HEK293 (cell line): ENCODE measurements around the gene PRF1.

ENCODE experiments used
- CTCF ChIA-PET: fragments of 350-600 bp; formaldehyde crosslinking; extraction: SDS; loops from one replicate; lab custom pipeline; 2021; ENCODE audit warnings: antibody characterized with exemption; lab: Yijun Ruan, JAX
- POLR2A ChIA-PET: fragments of 300-600 bp; formaldehyde crosslinking; extraction: SDS; loops from one replicate; lab custom pipeline; 2020; ENCODE audit warnings: antibody characterized with exemption, inconsistent platforms; lab: Yijun Ruan, JAX
- H3K27ac ChIP-seq: fragments of 200-500 bp; sonication (Bioruptor generic); 2 replicates; pipeline ENCODE4 v1.5.1; 2014; ENCODE audit warnings: low read depth, low read length, control low read depth, inconsistent platforms; ENCODE audit errors: extremely low read depth
- H3K36me3 ChIP-seq, 2 experiments: fragments of 200-500 bp in 1 of 2; sonication (Bioruptor generic) in 1 of 2; 1 replicate in 1 of 2; 2 replicates in 1 of 2; pipeline ENCODE4 v1.5.1; 2014 to 2017; ENCODE audit warnings: inconsistent platforms in 2 of 2, low read length in 2 of 2; ENCODE audit not compliant: control insufficient read depth in 2 of 2, insufficient read depth in 1 of 2
- H3K4me1 ChIP-seq: fragments of 200-500 bp; sonication (Bioruptor generic); 2 replicates; pipeline ENCODE4 v1.5.1; 2014; ENCODE audit warnings: mild to moderate bottlenecking, low read length, inconsistent platforms; ENCODE audit not compliant: control insufficient read depth, insufficient read depth
- H3K4me3 ChIP-seq: 2 replicates; pipeline ENCODE4 v1.5.1; 2011; ENCODE audit warnings: low read depth, mild to moderate bottlenecking, control low read depth, low read length, moderate library complexity
- H3K9me3 ChIP-seq: fragments of 200-500 bp; sonication (Bioruptor generic); 2 replicates; pipeline ENCODE4 v1.5.1; 2014; ENCODE audit warnings: low read depth, low read length, inconsistent platforms; ENCODE audit not compliant: control insufficient read depth, insufficient read depth
- MZF1 ChIP-seq: fragments of 450-650 bp; formaldehyde crosslinking; IDR thresholded peaks from 2 replicates; pipeline ENCODE4 v1.5.1; 2017; ENCODE audit warnings: missing biosample characterization, missing genetic modification characterization, borderline replicate concordance
- SCRT1 ChIP-seq: fragments of 450-650 bp; formaldehyde crosslinking; IDR thresholded peaks from 2 replicates; pipeline ENCODE4 v1.5.1; 2016; ENCODE audit warnings: missing biosample characterization, missing genetic modification characterization, borderline replicate concordance
- SCRT2 ChIP-seq: fragments of 450-650 bp; formaldehyde crosslinking; IDR thresholded peaks from 2 replicates; pipeline ENCODE4 v1.5.1; 2016; ENCODE audit warnings: missing biosample characterization, missing genetic modification characterization
- TRIM28 ChIP-seq: IDR thresholded peaks from 2 replicates; pipeline ENCODE4 v1.6.1; 2011; ENCODE audit warnings: low read length, control low read depth, borderline replicate concordance
- ZBTB48 ChIP-seq: fragments of 450-650 bp; formaldehyde crosslinking; IDR thresholded peaks from 2 replicates; pipeline ENCODE4 v1.5.1; 2016; ENCODE audit warnings: missing biosample characterization, missing genetic modification characterization
- ZBTB7A ChIP-seq: fragments of 450-650 bp; formaldehyde crosslinking; IDR thresholded peaks from 2 replicates; pipeline ENCODE4 v1.5.1; 2016; ENCODE audit warnings: low read depth, missing biosample characterization, missing genetic modification characterization
- ZFP3 ChIP-seq: fragments of 450-650 bp; formaldehyde crosslinking; IDR thresholded peaks from 2 replicates; pipeline ENCODE4 v1.5.1; 2016; ENCODE audit warnings: low read depth, missing biosample characterization, missing genetic modification characterization
- ZNF140 ChIP-seq: fragments of 450-650 bp; formaldehyde crosslinking; IDR thresholded peaks from 2 replicates; pipeline ENCODE4 v1.5.1; 2016; ENCODE audit warnings: missing biosample characterization, missing genetic modification characterization
- ZNF174 ChIP-seq: fragments of 450-650 bp; formaldehyde crosslinking; IDR thresholded peaks from 2 replicates; pipeline ENCODE4 v1.5.0; 2017; ENCODE audit warnings: missing biosample characterization, mild to moderate bottlenecking, missing genetic modification characterization
- ZNF654 ChIP-seq: fragments of 450-650 bp; formaldehyde crosslinking; IDR thresholded peaks from 2 replicates; pipeline ENCODE4 v1.5.1; 2016; ENCODE audit warnings: low read depth, missing biosample characterization, missing genetic modification characterization
- ZNF660 ChIP-seq: fragments of 450-650 bp; IDR thresholded peaks from 2 replicates; pipeline ENCODE4 v1.5.1; 2018; ENCODE audit warnings: missing biosample characterization, mild to moderate bottlenecking, missing genetic modification characterization
- ZNF76 ChIP-seq: fragments of 450-650 bp; formaldehyde crosslinking; IDR thresholded peaks from 2 replicates; pipeline ENCODE4; 2016; ENCODE audit warnings: low read depth, missing biosample characterization, missing genetic modification characterization, borderline replicate concordance
- TF ChIP-seq, protein P1 (sequence below): fragments of 450-650 bp; formaldehyde crosslinking; IDR thresholded peaks from 2 replicates; pipeline ENCODE4 v1.5.1; 2016; ENCODE audit warnings: missing biosample characterization, missing genetic modification characterization
- TF ChIP-seq, protein P2 (sequence below): fragments of 450-650 bp; formaldehyde crosslinking; IDR thresholded peaks from 2 replicates; pipeline ENCODE4 v1.5.1; 2016; ENCODE audit warnings: missing biosample characterization, missing genetic modification characterization
- TF ChIP-seq, protein P3 (sequence below): sonication (generic); formaldehyde crosslinking; IDR thresholded peaks from 2 replicates; pipeline ENCODE4 v1.8.1; 2022; ENCODE audit warnings: mild to moderate bottlenecking, moderate library complexity, missing genetic modification reagents

The PRF1 gene

DNA sequence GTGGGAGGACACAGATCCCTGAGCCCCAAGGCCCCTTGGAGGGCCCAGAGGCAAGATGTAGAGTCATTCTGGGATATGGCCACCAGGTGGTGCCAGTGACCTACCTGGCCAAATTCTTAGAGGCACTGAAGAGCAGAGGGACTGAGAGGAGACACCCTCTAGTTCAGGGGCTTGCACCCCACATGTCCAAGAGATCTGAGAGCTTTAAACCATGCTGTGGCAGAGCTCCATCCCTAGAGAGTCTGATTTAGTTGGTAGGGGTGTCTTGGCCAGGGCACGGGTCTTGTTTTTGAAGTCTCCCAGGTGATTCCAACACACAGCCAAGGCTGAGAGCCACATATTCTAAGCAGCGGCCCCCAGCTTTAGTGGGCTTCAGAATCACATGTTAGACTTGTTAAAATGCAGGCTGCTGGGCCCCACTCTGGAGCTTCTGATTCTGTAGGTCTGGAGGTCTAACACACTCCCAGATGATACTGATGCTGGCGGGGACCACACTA is 52.5 kb downstream of the PRF1 start:
- H3K4me3 ChIP-seq: no peak overlapping the region
- no peak overlapping the region for H3K27ac ChIP-seq
- ChIA-PET POLR2A (no interaction called here), CTCF (interaction anchor here (0.6 to 4.3 kb wide), 42 partner anchors 10 to 762 kb away, joined by 3 to 35 read pairs (median 3); no protein-coding TSS in a partner anchor)
- H3K9me3 ChIP-seq: no peaks in the 10 kb centered on the region
- 0 out of 2 replicates have a peak, but pooled peaks cover 2% of the 10 kb centered on the region for H3K4me1 ChIP-seq
- peaks cover 0 to 37% of the 10 kb centered on the region in 2 experiments; a peak in 2 of 3 replicates for H3K36me3 ChIP-seq
- 0 out of 2 replicates have a peak, but pooled peaks have one; percentile 62 for TF ChIP-seq ZBTB48 (tag by site-specific recombination)
- no peak for TF ChIP-seq ZNF140 (tag by site-specific recombination)
- TF ChIP-seq, protein P1, sequence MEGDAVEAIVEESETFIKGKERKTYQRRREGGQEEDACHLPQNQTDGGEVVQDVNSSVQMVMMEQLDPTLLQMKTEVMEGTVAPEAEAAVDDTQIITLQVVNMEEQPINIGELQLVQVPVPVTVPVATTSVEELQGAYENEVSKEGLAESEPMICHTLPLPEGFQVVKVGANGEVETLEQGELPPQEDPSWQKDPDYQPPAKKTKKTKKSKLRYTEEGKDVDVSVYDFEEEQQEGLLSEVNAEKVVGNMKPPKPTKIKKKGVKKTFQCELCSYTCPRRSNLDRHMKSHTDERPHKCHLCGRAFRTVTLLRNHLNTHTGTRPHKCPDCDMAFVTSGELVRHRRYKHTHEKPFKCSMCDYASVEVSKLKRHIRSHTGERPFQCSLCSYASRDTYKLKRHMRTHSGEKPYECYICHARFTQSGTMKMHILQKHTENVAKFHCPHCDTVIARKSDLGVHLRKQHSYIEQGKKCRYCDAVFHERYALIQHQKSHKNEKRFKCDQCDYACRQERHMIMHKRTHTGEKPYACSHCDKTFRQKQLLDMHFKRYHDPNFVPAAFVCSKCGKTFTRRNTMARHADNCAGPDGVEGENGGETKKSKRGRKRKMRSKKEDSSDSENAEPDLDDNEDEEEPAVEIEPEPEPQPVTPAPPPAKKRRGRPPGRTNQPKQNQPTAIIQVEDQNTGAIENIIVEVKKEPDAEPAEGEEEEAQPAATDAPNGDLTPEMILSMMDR (tag by site-specific recombination): peak; percentile 82
- TF ChIP-seq, protein P2, sequence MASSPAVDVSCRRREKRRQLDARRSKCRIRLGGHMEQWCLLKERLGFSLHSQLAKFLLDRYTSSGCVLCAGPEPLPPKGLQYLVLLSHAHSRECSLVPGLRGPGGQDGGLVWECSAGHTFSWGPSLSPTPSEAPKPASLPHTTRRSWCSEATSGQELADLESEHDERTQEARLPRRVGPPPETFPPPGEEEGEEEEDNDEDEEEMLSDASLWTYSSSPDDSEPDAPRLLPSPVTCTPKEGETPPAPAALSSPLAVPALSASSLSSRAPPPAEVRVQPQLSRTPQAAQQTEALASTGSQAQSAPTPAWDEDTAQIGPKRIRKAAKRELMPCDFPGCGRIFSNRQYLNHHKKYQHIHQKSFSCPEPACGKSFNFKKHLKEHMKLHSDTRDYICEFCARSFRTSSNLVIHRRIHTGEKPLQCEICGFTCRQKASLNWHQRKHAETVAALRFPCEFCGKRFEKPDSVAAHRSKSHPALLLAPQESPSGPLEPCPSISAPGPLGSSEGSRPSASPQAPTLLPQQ (tag by site-specific recombination): no peak
- TF ChIP-seq, protein P3, sequence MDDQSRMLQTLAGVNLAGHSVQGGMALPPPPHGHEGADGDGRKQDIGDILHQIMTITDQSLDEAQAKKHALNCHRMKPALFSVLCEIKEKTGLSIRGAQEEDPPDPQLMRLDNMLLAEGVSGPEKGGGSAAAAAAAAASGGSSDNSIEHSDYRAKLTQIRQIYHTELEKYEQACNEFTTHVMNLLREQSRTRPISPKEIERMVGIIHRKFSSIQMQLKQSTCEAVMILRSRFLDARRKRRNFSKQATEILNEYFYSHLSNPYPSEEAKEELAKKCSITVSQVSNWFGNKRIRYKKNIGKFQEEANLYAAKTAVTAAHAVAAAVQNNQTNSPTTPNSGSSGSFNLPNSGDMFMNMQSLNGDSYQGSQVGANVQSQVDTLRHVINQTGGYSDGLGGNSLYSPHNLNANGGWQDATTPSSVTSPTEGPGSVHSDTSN (CRISPR knock-in tag): no peak
- peak; percentile 82 for TF ChIP-seq ZNF654 (tag by site-specific recombination)
- no peak for TF ChIP-seq ZNF174 (tag by site-specific recombination)
- TF ChIP-seq ZNF660 (tag by site-specific recombination): peak; percentile 48; the same call in 1 of the 2 replicates

DNA sequence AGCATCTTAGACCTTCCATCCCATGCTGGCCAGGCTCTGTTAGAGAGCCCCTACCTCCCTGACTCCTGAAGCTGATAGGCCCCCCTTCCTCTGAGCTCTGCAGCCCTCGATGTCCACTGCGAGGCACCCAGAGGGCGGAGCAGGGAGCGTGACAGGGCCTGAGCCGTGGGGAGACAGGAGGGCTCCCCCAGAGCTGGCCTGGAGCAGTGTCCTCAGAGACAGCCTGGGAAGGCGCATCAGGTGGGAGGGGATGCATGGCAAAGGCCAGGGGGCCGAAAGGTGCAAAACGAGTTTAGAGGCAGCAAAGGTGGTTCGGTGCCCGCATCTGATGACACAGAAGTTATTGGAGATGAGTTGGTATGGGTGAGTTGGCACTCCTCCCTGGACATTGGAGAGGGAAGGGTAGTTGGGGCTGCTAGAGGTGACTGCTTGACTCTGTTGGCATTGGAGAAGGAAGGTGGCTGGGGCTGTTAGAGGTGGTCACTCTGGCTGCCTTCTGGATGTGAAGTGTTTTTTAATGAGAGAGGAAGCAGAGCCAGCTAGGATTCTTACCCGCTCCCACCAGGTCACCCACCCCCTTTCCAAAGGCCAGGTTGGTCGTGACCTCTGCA is 53.1 kb downstream of the PRF1 start:
- Histone ChIP-seq H3K27ac (no peak overlapping the region), H3K9me3 (no peaks in the 10 kb centered on the region), H3K4me3 (no peak overlapping the region), H3K36me3 (peaks cover 0 to 37% of the 10 kb centered on the region in 2 experiments; a peak in 2 of 3 replicates), H3K4me1 (0 out of 2 replicates have a peak, but pooled peaks cover 2% of the 10 kb centered on the region)
- no peak for TF ChIP-seq ZFP3 (tag by site-specific recombination)
- 0 out of 2 replicates have a peak, but pooled peaks have one; percentile 61 for TF ChIP-seq SCRT1 (tag by site-specific recombination)
- TF ChIP-seq ZBTB7A: 0 out of 2 replicates have a peak, but pooled peaks have one; percentile 24
- no peak for TF ChIP-seq TRIM28
- TF ChIP-seq ZNF76: no peak
- TF ChIP-seq MZF1 (tag by site-specific recombination): no peak
- peak; percentile 83 for TF ChIP-seq SCRT2 (tag by site-specific recombination)
- CTCF ChIA-PET: interaction anchor here (0.5 to 4.3 kb wide), 43 partner anchors 11 to 763 kb away, joined by 3 to 35 read pairs (median 3); partner anchors contain the start of gene ADAMTS14
- POLR2A ChIA-PET: no interaction called here
